ENCODE measurements around the gene NLRC5.

- TF ChIP-seq CTCF (conservative IDR thresholded peaks at IDR 0.05; ENCODE audit: low read length) (no peak), EZH2phosphoT487 (IDR thresholded peaks at IDR 0.05; ENCODE audit: borderline replicate concordance, low read depth, low read length) (no peak)
Measured at GRCh38 chr16:57093666-57094564, 104.6 kb downstream of the NLRC5 start.
